HG03139 (cell line): ENCODE measurements around the gene ACSL5.
A peak's percentile ranks its signal among the peaks of the same experiment; 100 is the strongest.
"Not testable (repeated sequence)": the region's sequence is repeated elsewhere in the genome, so short reads cannot be mapped to it uniquely, and the experiment has no call there.

Experiments used
- ATAC-seq: cut with Tn5 transposase; IDR thresholded peaks from one replicate; pipeline ENCODE4 v1.9.1; 2021; ENCODE audit not compliant: unreplicated experiment

Gene ACSL5

GRCh38 chr10:112456533-112456932 is 82.6 kb downstream of the ACSL5 start:
- no peak for ATAC-seq

DNA sequence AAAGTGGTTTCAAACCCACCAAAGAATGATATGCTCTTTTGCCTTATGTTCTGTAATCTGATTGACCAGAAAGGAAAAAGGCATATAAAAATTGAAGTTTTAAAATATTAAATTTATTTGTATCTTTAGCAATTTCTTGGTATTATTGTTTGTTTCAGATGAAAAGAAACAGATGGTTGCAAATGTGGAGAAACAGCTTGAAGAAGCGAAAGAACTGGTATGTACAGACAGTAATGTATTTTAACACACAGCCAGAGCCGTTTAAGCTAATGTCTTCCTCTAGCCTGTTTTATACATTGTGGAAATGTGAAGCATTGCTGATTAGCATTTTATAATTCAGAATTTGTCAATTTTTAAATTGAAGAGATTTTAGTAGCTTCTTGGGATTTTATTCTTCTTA is 86.5 kb downstream of the ACSL5 start:
- no peak for ATAC-seq

DNA sequence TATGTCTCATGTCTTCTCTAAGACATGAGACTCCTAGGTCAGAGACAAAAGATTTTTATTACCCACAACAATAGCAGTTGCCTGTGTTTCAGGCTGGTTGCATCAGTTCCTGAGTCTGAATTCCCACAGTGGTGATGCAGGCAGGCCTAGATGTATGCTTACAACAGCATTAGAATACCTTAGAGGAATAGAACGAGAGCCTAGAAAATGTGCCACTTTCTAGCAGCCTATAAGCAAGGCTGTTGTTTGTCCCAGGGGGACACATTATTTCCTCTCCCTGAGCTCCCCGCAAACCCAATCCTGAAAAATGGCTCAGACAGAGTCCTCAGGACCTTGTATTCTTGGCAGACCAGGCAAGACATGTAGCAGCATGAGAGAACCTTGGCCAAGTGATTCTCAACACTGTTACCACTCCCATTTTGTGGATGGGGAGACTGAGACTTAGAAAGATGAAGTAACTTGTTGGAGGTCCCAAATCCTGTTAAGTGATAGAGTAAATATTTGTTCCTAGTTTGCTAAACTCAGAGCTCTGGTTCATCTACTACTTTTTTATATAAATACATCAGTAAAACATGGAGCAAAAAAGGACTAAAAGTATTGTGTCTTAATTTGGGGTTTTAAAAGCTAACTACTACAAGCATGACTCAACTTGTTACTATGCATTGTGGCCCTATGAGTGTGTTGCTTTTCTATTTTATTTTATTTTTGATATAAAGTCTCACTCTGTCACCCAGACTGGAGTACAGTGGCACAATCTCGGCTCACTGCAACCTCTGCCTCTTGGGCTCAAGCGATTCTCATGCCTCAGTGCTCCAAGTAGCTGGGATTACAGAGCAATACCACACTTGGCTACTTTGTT is 87.3 kb downstream of the ACSL5 start:
- no peak for ATAC-seq

GRCh38 chr10:112464074-112464473 is 90.2 kb downstream of the ACSL5 start:
- ATAC-seq = not testable (repeated sequence)

DNA sequence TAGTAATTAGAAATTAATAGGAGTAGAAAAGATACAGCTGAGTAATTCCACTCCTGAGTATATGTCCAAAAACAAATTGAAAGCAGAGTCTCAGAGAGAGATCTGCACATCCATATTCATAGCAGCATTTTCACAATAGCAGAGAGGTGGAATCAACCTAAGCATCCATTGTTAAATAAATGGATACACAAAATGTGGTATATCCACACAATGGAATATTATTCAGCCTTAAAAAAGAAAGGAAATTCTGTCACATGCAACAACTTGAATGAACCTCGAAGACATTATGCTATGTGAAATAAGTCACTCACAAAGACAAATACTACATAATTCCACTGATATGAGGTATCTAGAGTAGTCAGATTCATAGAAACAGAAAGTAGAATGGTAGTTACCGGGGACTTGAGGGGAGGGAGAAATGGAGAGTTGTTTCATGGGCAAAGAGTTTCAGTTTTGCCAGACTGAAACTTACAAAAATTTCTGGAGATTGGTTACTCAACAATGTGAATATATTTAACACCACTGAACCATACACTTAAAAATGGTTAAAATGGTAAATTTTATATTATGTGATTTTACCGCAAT is 91.5 kb downstream of the ACSL5 start:
- ATAC-seq = no peak

GRCh38 chr10:112466802-112467201 is 92.9 kb downstream of the ACSL5 start:
- ATAC-seq = no peak

DNA sequence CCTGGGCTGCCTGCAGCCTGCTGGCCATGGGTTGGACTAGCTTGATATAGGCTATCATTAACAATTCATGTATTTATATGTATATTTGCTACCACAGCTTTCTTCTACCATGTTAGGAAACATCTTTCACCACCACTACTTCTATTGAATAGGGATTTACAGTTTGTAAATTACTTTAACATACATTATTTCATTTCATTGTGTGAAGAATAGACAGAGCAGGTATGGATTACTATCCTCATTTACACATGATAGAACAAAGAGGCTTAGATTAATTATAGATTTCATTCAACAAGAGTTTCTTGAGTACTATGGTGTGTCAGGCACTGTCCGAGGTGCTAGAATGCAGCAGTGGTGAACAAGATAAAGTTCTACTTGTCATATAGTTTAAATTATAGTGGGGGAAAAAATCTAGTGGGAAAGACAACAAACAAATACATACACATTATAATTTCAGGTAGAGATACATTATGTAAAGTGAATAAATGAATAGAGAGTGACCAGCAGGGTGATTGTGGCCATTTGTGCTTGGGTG is 93.7 kb downstream of the ACSL5 start:
- no peak for ATAC-seq

DNA sequence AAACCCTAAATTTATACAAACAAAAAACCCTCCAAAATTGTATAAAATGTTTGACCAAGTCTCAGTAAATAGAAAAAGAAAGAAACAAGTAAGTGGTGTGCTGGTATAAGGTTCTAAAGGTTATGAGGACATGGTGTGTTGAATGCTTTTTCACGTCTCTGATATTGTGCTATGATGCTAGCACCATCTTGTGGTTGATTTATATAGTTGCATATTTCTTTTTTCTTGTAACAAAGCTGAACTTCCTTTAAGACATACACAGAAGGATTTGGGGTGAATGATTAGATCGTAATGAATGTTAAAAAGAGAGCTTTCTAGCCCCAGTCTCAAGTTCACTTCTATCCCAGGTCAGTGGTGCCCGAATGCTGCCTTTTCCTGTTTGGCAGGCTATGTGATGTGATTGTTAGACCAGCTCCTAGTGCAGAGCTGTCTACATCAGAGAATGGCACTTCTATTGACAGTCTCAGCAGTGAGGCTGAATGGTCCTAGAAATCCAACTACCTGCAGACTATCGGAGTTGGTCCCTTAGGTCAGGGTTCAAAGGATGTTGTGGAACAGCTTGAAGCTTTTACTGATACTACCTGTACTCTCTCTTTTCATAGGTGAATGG is 98.1 kb downstream of the ACSL5 start:
- ATAC-seq = peak; percentile 60

GRCh38 chr10:112475575-112476218 is 101.8 kb downstream of the ACSL5 start:
- ATAC-seq = no peak
